B cell (primary cell): ENCODE results near the gene CELF2. TPM values are rescaled to one million over a fixed set of nuclear protein-coding genes. Genes with fewer than 3 reads are reported as not detected.

ENCODE experiments used
- ATAC-seq: fragments of 200-7000 bp; cut with Tn5 transposase; one replicate; pipeline ENCODE4 v1.10.0; 2021; ENCODE audit warnings: low read depth, mild to moderate bottlenecking, moderate number of reproducible peaks, moderate library complexity
- CTCF ChIA-PET: fragments of 350-600 bp; sonication (Branson Sonifier 250); formaldehyde crosslinking; loops from one replicate; lab custom pipeline; 2021; ENCODE audit warnings: antibody characterized with exemption, inconsistent platforms; lab: Charles Lee
- POLR2A ChIA-PET: fragments of 350-600 bp; sonication (Branson Sonifier 250); formaldehyde crosslinking; loops from one replicate; lab custom pipeline; 2021; ENCODE audit warnings: antibody characterized with exemption; lab: Charles Lee
- DNase-seq: peaks from one replicate; pipeline ENCODE4 v3.0.0; 2013
- H2AFZ ChIP-seq: 2 replicates; pipeline ENCODE4 v1.6.1; 2012; ENCODE audit warnings: mild to moderate bottlenecking, low read depth, low read length; ENCODE audit not compliant: insufficient read depth, poor library complexity, severe bottlenecking
- H3K27ac ChIP-seq, 2 donors: 1 replicate in 1 of 2; 2 replicates in 1 of 2; pipeline ENCODE4 v1.5.1; 2012 to 2013; ENCODE audit warnings: low read length in 2 of 2, mild to moderate bottlenecking in 2 of 2, moderate library complexity in 1 of 2
- H3K27me3 ChIP-seq, 4 experiments: fragments of 200-600 bp in 1 of 4; sonication (generic) in 1 of 4; replicated peaks in 1 of 4; 1 replicate in 2 of 4; 2 replicates in 2 of 4; pipeline versions ENCODE4 v1.6.1 to v1.7.0; 2013 to 2016; ENCODE audit warnings: low read length in 3 of 4, mild to moderate bottlenecking in 2 of 4, mixed read lengths in 1 of 4, moderate library complexity in 1 of 4; ENCODE audit not compliant: insufficient read depth in 4 of 4, control insufficient read depth in 3 of 4; ENCODE audit errors: control extremely low read depth in 1 of 4
- H3K36me3 ChIP-seq, 2 experiments: replicated peaks in 1 of 2; 1 replicate in 1 of 2; 2 replicates in 1 of 2; pipeline versions ENCODE4 v1.6.1 to v1.7.1; 2013; ENCODE audit warnings: low read length in 1 of 2; ENCODE audit not compliant: insufficient read depth in 2 of 2, control insufficient read depth in 1 of 2; ENCODE audit errors: control extremely low read depth in 1 of 2, extremely low read depth in 1 of 2
- H3K4me1 ChIP-seq, 2 donors: fragments of 200-600 bp in 1 of 2; sonication (generic) in 1 of 2; 1 replicate in 1 of 2; 2 replicates in 1 of 2; pipeline versions ENCODE4 v1.5.1 to v1.6.1; 2013 to 2017; ENCODE audit warnings: low read length in 2 of 2; ENCODE audit not compliant: control insufficient read depth in 2 of 2, insufficient read depth in 2 of 2
- H3K4me2 ChIP-seq: replicated peaks from 2 replicates; pipeline ENCODE3; 2012; ENCODE audit warnings: mild to moderate bottlenecking, low read depth, low read length; ENCODE audit not compliant: poor library complexity, severe bottlenecking
- H3K4me3 ChIP-seq, 5 experiments: fragments of 200-600 bp in 1 of 5; sonication (generic) in 1 of 5; 1 replicate in 3 of 5; 2 replicates in 2 of 5; pipeline versions ENCODE4 v1.5.1 to v1.7.0; 2011 to 2016; ENCODE audit warnings: low read length in 4 of 5, mild to moderate bottlenecking in 4 of 5, low read depth in 2 of 5, control low read depth in 1 of 5, moderate library complexity in 1 of 5; ENCODE audit not compliant: insufficient read depth in 1 of 5; ENCODE audit errors: control extremely low read depth in 1 of 5, extremely low read depth in 1 of 5
- H3K79me2 ChIP-seq: fragments of 200-600 bp; sonication (generic); one replicate; pipeline ENCODE4 v1.6.0; 2016; ENCODE audit warnings: low read length; ENCODE audit not compliant: control insufficient read depth, insufficient read depth
- H3K9ac ChIP-seq: fragments of 200-600 bp; sonication (generic); 2 replicates; pipeline ENCODE4 v1.6.1; 2017; ENCODE audit warnings: mild to moderate bottlenecking, low read length, moderate library complexity
- H3K9me3 ChIP-seq, 3 donors: one replicate each; pipeline versions ENCODE4 v1.6.1 to v1.7.1; 2013; ENCODE audit warnings: low read length in 2 of 3; ENCODE audit not compliant: control insufficient read depth in 2 of 3, insufficient read depth in 1 of 3; ENCODE audit errors: control extremely low read depth in 1 of 3
- H4K20me1 ChIP-seq: 2 replicates; pipeline ENCODE4 v1.6.0; 2012; ENCODE audit warnings: mild to moderate bottlenecking, low read length; ENCODE audit not compliant: insufficient read depth, control insufficient read depth, poor library complexity, severe bottlenecking
- H3K27ac Mint-ChIP-seq: one replicate; pipeline ENCODE4 v1.8.0; 2021; ENCODE audit warnings: mixed read lengths
- H3K27me3 Mint-ChIP-seq: one replicate; pipeline ENCODE4 v1.8.0; 2021; ENCODE audit warnings: mixed read lengths
- H3K4me1 Mint-ChIP-seq: one replicate; pipeline ENCODE4 v1.8.0; 2021; ENCODE audit warnings: mixed read lengths
- H3K4me3 Mint-ChIP-seq: one replicate; pipeline ENCODE4 v1.8.0; 2021; ENCODE audit warnings: mixed read lengths
- H3K9me3 Mint-ChIP-seq: one replicate; pipeline ENCODE4 v1.8.0; 2022; ENCODE audit warnings: mixed read lengths; ENCODE audit not compliant: insufficient read depth
- CTCF ChIP-seq: fragments of 200-600 bp; IDR thresholded peaks from one replicate; pipeline ENCODE4 v1.8.0; 2022; ENCODE audit warnings: antibody characterized with exemption, mild to moderate bottlenecking
- EZH2 ChIP-seq: IDR thresholded peaks from 2 replicates; pipeline ENCODE4 v1.6.1; 2012; ENCODE audit warnings: borderline replicate concordance, low read depth, mild to moderate bottlenecking, moderate library complexity, low read length; ENCODE audit not compliant: insufficient read depth, poor library complexity, severe bottlenecking
- whole genome bisulfite sequencing: methylation state at CpG from one replicate; pipeline ENCODE4 v1.1.5; 2013; ENCODE audit warnings: missing lambda C conversion rate; ENCODE audit not compliant: insufficient coverage; 5-methylcytosine and 5-hydroxymethylcytosine counted together
- intact Hi-C: fragments of 100-400 bp; cut with micrococcal nuclease; formaldehyde crosslinking; loops from one replicate; pipeline ENCODE4 v1.10.0; 2022
- polyA plus RNA-seq: library from polyadenylated mRNA; depleted of rRNA; stranded (reverse); fragments of >200 nt; gene quantifications from 2 replicates; pipeline ENCODE4 v1.2.3, GENCODE V29; 2012
- total RNA-seq, 2 donors: library from RNA; stranded (reverse); fragments of 120-200 nt in 1 of 2; gene quantifications; 1 replicate in 1 of 2; 2 replicates in 1 of 2; pipeline versions ENCODE4 v1.2.3 to v1.2.4, GENCODE V29; 2013 to 2022

CELF2 gene
- total and polyA plus RNA-seq, 2 donors (not counting 1 experiment from before 2014, with no cell fraction given): 59.5 to 112 TPM

GRCh38 chr10:11179516-11180105, 161.9 kb downstream of the CELF2 start:
- H3K9me3 Mint-ChIP-seq: no peaks in the 10 kb centered on the region
- intact Hi-C loops: loop anchor here (1.0 kb wide), 2 partner anchors 8 to 34 kb away; no protein-coding TSS in a partner anchor
- peak overlapping the region; percentile 81 for H3K4me3 Mint-ChIP-seq
- TF ChIP-seq EZH2: no peak
- no peak for TF ChIP-seq CTCF
- no peaks in the 10 kb centered on the region for H3K9me3 ChIP-seq
- peak overlapping the region; percentile 63 to 87 for H3K27ac ChIP-seq
- DNase-seq (no peak), ATAC-seq (no peak)
- peaks cover 0 to 71% of the 10 kb centered on the region in 2 experiments for H3K36me3 ChIP-seq
- WGBS: 70% methylated on average over 2 of the region's 6 CpGs
- CTCF ChIA-PET: interaction anchor here (0.8 to 9.9 kb wide), 10 partner anchors 13 to 91 kb away, joined by 3 to 85 read pairs (median 4); no protein-coding TSS in a partner anchor
- no peaks in the 10 kb centered on the region for H3K27me3 Mint-ChIP-seq
- H3K4me1 Mint-ChIP-seq: peaks cover 95% of the 10 kb centered on the region
- H3K4me2 ChIP-seq: peak overlapping the region; percentile 74
- peaks cover 100% of the 10 kb centered on the region for H3K79me2 ChIP-seq
- POLR2A ChIA-PET: interaction anchor here (0.7 to 4.1 kb wide), 3 partner anchors 15 to 64 kb away, joined by 3 to 37 read pairs (median 3); no protein-coding TSS in a partner anchor
- peak overlapping the region; percentile 39 for H2AFZ ChIP-seq
- H3K27me3 ChIP-seq: no peaks in the 10 kb centered on the region
- H3K27ac Mint-ChIP-seq: peak overlapping the region; percentile 94
- H3K9ac ChIP-seq: peak overlapping the region; percentile 34
- H3K4me1 ChIP-seq: peaks cover 89 to 94% of the 10 kb centered on the region in 2 donors
- H4K20me1 ChIP-seq: peaks cover 85% of the 10 kb centered on the region
- peak overlapping the region; percentile 2 to 39 (median 17) for H3K4me3 ChIP-seq

GRCh38 chr10:11180228-11180627, 162.6 kb downstream of the CELF2 start:
- H3K27ac ChIP-seq: peak overlapping the region; percentile 63 to 87
- H2AFZ ChIP-seq: peak overlapping the region; percentile 39
- peak overlapping the region; percentile 81 for H3K4me3 Mint-ChIP-seq
- WGBS: 2% methylated on average over 9 of the region's 14 CpGs
- peaks cover 100% of the 10 kb centered on the region for H3K79me2 ChIP-seq
- POLR2A ChIA-PET: interaction anchor here (0.7 to 4.1 kb wide), 2 partner anchors 16 to 63 kb away, joined by 3 to 37 read pairs; no protein-coding TSS in a partner anchor
- ATAC-seq: peak; percentile 29
- no peak for TF ChIP-seq EZH2
- H3K27me3 ChIP-seq: no peaks in the 10 kb centered on the region
- no peaks in the 10 kb centered on the region for H3K27me3 Mint-ChIP-seq
- DNase-seq: peak; percentile 70
- peaks cover 83 to 88% of the 10 kb centered on the region in 2 donors for H3K4me1 ChIP-seq
- peak overlapping the region; percentile 2 to 39 (median 17) for H3K4me3 ChIP-seq
- H3K4me1 Mint-ChIP-seq: peaks cover 90% of the 10 kb centered on the region
- peak overlapping the region; percentile 94 for H3K27ac Mint-ChIP-seq
- intact Hi-C loops: loop anchor here (1.0 kb wide), 1 partner anchor 35 kb away; no protein-coding TSS in a partner anchor
- H3K9me3 ChIP-seq: peaks cover 0 to 3% (median 3%) of the 10 kb centered on the region in 3 donors
- no peaks in the 10 kb centered on the region for H3K9me3 Mint-ChIP-seq
- peaks cover 83% of the 10 kb centered on the region for H4K20me1 ChIP-seq
- peak overlapping the region; percentile 34 for H3K9ac ChIP-seq
- H3K36me3 ChIP-seq: peaks cover 2 to 70% of the 10 kb centered on the region in 2 experiments
- peak overlapping the region; percentile 74 for H3K4me2 ChIP-seq
- CTCF ChIA-PET: interaction anchor here (1.1 to 9.9 kb wide), 6 partner anchors 14 to 90 kb away, joined by 3 to 85 read pairs (median 4); no protein-coding TSS in a partner anchor
